ENCODE data around the gene LMTK2.

Gene LMTK2

GRCh38 chr7:98110249-98111022, 3.8 kb downstream of the LMTK2 start:
- H3K36me3 ChIP-seq, result 0 out of 2 replicates have a peak, but pooled peaks cover 3% of the 10 kb centered on the region
- H3K9me3 ChIP-seq, result no peaks in the 10 kb centered on the region
- no peak for DNase-seq
- H3K4me3 ChIP-seq (ENCODE audit: low read depth, low read length), result no peak overlapping the region
- TF ChIP-seq, protein P1, sequence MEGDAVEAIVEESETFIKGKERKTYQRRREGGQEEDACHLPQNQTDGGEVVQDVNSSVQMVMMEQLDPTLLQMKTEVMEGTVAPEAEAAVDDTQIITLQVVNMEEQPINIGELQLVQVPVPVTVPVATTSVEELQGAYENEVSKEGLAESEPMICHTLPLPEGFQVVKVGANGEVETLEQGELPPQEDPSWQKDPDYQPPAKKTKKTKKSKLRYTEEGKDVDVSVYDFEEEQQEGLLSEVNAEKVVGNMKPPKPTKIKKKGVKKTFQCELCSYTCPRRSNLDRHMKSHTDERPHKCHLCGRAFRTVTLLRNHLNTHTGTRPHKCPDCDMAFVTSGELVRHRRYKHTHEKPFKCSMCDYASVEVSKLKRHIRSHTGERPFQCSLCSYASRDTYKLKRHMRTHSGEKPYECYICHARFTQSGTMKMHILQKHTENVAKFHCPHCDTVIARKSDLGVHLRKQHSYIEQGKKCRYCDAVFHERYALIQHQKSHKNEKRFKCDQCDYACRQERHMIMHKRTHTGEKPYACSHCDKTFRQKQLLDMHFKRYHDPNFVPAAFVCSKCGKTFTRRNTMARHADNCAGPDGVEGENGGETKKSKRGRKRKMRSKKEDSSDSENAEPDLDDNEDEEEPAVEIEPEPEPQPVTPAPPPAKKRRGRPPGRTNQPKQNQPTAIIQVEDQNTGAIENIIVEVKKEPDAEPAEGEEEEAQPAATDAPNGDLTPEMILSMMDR (IDR thresholded peaks at IDR 0.05; ENCODE audit: low read depth, low read length), result no peak
- peaks cover 4% of the 10 kb centered on the region; the same call in 1 of the 2 replicates for H3K4me1 ChIP-seq
- H3K27me3 ChIP-seq, result no peaks in the 10 kb centered on the region

DNA sequence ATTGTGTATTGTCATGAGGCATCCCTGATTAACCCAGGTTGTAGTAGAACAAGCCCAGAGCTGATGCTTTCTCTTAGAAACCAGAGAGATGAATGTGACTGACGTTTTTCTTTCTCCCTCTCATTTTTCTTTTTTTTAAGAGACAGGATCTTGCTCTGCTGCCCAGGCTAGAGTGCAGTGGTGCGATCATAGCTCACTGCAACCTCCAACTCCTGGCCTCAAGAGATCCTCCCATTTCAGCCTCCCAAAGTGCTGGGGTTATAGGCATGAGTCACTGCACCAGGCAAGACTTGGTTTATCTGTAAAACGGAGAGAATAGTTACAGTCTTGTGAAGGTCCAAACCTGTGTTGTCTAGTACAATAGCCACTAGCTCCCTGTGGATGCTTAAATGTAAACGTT, 5.4 kb downstream of the LMTK2 start:
- DNase-seq, result no peak
- Histone ChIP-seq H3K4me1 (peaks cover 4% of the 10 kb centered on the region; the same call in 1 of the 2 replicates), H3K4me3 (ENCODE audit: low read depth, low read length) (no peak overlapping the region), H3K36me3 (no peaks in the 10 kb centered on the region), H3K9me3 (no peaks in the 10 kb centered on the region), H3K27me3 (no peaks in the 10 kb centered on the region)
- TF ChIP-seq, protein P1 (IDR thresholded peaks at IDR 0.05; ENCODE audit: low read depth, low read length), result no peak

DNA sequence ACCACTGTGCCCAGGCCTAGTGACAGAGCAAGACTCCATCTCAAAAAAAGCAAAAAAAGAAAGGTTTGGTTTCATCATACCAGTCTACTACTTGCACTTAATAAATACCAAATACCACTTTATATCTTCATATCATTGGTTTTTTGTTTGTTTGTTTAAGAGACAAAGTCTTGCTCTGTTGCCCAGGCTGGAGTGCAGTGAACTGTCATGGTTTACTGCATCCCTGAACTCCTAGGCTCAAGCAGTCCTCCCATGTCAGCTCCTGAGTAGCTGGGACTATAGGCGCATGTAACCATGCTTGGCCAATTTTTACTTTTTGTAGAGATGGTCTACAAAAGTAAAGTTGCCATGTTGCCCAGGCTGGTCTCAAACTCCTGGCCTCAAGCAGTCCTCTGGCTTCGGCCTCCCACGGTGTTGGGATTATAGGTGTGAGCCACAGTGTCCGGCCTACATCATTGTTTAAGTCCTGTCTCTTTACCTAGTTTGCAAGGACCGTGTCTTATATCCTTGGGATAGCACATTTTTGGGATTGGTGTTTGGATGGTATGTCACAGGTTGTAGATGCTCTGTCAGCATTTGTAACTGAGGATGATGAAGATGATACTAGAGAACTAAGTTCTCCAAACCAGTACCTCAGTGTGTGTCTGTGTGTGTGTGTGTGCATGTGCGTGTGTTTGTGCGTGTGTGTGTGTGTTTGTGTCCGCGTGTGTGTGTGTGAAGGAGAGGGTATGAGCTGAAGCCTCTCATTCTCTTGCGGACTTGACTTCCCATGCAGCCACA, 9.3 kb downstream of the LMTK2 start:
- H3K9me3 ChIP-seq, result no peaks in the 10 kb centered on the region
- DNase-seq, result no peak
- no peaks in the 10 kb centered on the region for H3K36me3 ChIP-seq
- no peaks in the 10 kb centered on the region for H3K4me1 ChIP-seq
- no peak overlapping the region for H3K4me3 ChIP-seq (ENCODE audit: low read depth, low read length)
- TF ChIP-seq, protein P1 (IDR thresholded peaks at IDR 0.05; ENCODE audit: low read depth, low read length), result no peak
- H3K27me3 ChIP-seq, result no peaks in the 10 kb centered on the region

GRCh38 chr7:98116656-98117461, 10.2 kb downstream of the LMTK2 start:
- DNase-seq, result no peak
- no peaks in the 10 kb centered on the region for H3K9me3 ChIP-seq
- no peak overlapping the region for H3K4me3 ChIP-seq (ENCODE audit: low read depth, low read length)
- H3K36me3 ChIP-seq, result no peaks in the 10 kb centered on the region
- TF ChIP-seq, protein P1 (IDR thresholded peaks at IDR 0.05; ENCODE audit: low read depth, low read length), result no peak
- no peaks in the 10 kb centered on the region for H3K27me3 ChIP-seq
- no peaks in the 10 kb centered on the region for H3K4me1 ChIP-seq

GRCh38 chr7:98119256-98119918, 12.7 kb downstream of the LMTK2 start:
- H3K36me3 ChIP-seq, result no peaks in the 10 kb centered on the region
- TF ChIP-seq, protein P1 (IDR thresholded peaks at IDR 0.05; ENCODE audit: low read depth, low read length), result no peak
- no peak for DNase-seq
- H3K4me3 ChIP-seq (ENCODE audit: low read depth, low read length), result no peak overlapping the region
- no peaks in the 10 kb centered on the region for H3K9me3 ChIP-seq
- no peaks in the 10 kb centered on the region for H3K27me3 ChIP-seq
- no peaks in the 10 kb centered on the region for H3K4me1 ChIP-seq
